ENCODE measurements around the gene TP53I13. TPM values are rescaled to one million over a fixed set of nuclear protein-coding genes. Genes with fewer than 3 reads are reported as not detected.

TP53I13 gene
- total RNA-seq, 1 experiment from 2014 or later, result 123 TPM

- Histone ChIP-seq H3K27ac (ENCODE audit: low read length) (no peak overlapping the region), H3K4me3 (ENCODE audit: low read depth in 2 of 2, low read length in 2 of 2) (no peak overlapping the region), H3K9me3 (ENCODE audit: control insufficient read depth, insufficient read depth, low read depth, low read length) (no peaks in the 10 kb centered on the region), H3K27me3 (ENCODE audit: control insufficient read depth, insufficient read depth, low read length) (no peaks in the 10 kb centered on the region), H3K36me3 (ENCODE audit: control insufficient read depth, insufficient read depth, low read length) (no peaks in the 10 kb centered on the region), H3K4me1 (ENCODE audit: control insufficient read depth, insufficient read depth, low read length) (no peaks in the 10 kb centered on the region)
- DNase-seq (ENCODE audit: low read depth, low spot score) (no peak), ATAC-seq (no peak)
- in situ Hi-C loops (cut with HindIII; ENCODE audit: low pct_unique_long_range_greater_than_20kb, low sequenced_read_pairs) (no loop called here), intact Hi-C loops (cut with micrococcal nuclease; ENCODE audit: unreplicated experiment) (no loop called here)
- CTCF ChIA-PET, result interaction anchor here (0.6 to 0.7 kb wide), 3 partner anchors 8 to 666 kb away, joined by 3 to 4 read pairs (median 3); no protein-coding TSS in a partner anchor
- POLR2A ChIA-PET, result no interaction called here
- BruUV-seq (replicated peaks), result no TSS peak
- TF ChIP-seq REST (IDR thresholded peaks at IDR 0.05; ENCODE audit: insufficient read depth in 1 of 2, low read depth in 2 of 2, low read length in 1 of 2) (no peak), POLR2AphosphoS5 (IDR thresholded peaks at IDR 0.05; ENCODE audit: low read depth, low read length) (no peak), CTCF (IDR thresholded peaks at IDR 0.05) (no peak)
Measured at GRCh38 chr17:29608986-29609385, 40.5 kb downstream of the TP53I13 start.

- BruUV-seq (replicated peaks), result no TSS peak
- no peak for ATAC-seq
- Histone ChIP-seq H3K36me3 (ENCODE audit: control insufficient read depth, insufficient read depth, low read length) (no peaks in the 10 kb centered on the region), H3K27me3 (ENCODE audit: control insufficient read depth, insufficient read depth, low read length) (no peaks in the 10 kb centered on the region), H3K4me1 (ENCODE audit: control insufficient read depth, insufficient read depth, low read length) (peaks cover 13% of the 10 kb centered on the region), H3K9me3 (ENCODE audit: control insufficient read depth, insufficient read depth, low read depth, low read length) (no peaks in the 10 kb centered on the region), H3K4me3 (ENCODE audit: low read depth in 2 of 2, low read length in 2 of 2) (no peak overlapping the region), H3K27ac (ENCODE audit: low read length) (no peak overlapping the region)
- CTCF ChIA-PET, result no interaction called here
- TF ChIP-seq POLR2AphosphoS5 (IDR thresholded peaks at IDR 0.05; ENCODE audit: low read depth, low read length), result no peak
- TF ChIP-seq SIN3A (IDR thresholded peaks at IDR 0.05; ENCODE audit: borderline replicate concordance, insufficient read depth, low read depth, low read length), result no peak
- no peak for TF ChIP-seq TCF7L2 (IDR thresholded peaks at IDR 0.05; ENCODE audit: low read depth, low read length)
- TF ChIP-seq REST (IDR thresholded peaks at IDR 0.05; ENCODE audit: insufficient read depth in 1 of 2, low read depth in 2 of 2, low read length in 1 of 2), result no peak
- TF ChIP-seq CTCF (IDR thresholded peaks at IDR 0.05), result no peak
- in situ Hi-C loops (cut with HindIII; ENCODE audit: low pct_unique_long_range_greater_than_20kb, low sequenced_read_pairs) (no loop called here), intact Hi-C loops (cut with micrococcal nuclease; ENCODE audit: unreplicated experiment) (no loop called here)
- DNase-seq (ENCODE audit: low read depth, low spot score), result no peak
- POLR2A ChIA-PET, result no interaction called here
Measured at GRCh38 chr17:29610395-29610794, 41.9 kb downstream of the TP53I13 start.

Measured in Panc1 (cell line).